SK-N-SH treated with all-trans-retinoic acid at 6 μM for 48 hours (cell line): ENCODE measurements around the gene SLC13A4.

Source experiments
- ATAC-seq: fragments of 200-7000 bp; cut with Tn5 transposase; 3 replicates; pipeline ENCODE4 v1.9.1; 2020; ENCODE audit warnings: mild to moderate bottlenecking, moderate library complexity
- ARNTL ChIP-seq: fragments of 450-650 bp; formaldehyde crosslinking; IDR thresholded peaks from 2 replicates; pipeline ENCODE4 v1.5.0; 2020; ENCODE audit warnings: low read depth, mild to moderate bottlenecking, moderate library complexity, borderline replicate concordance
- BACH2 ChIP-seq: fragments of 250-450 bp; sonication (Bioruptor Pico); IDR thresholded peaks from 2 replicates; pipeline ENCODE4 v1.9.0; 2021; ENCODE audit warnings: mild to moderate bottlenecking, borderline replicate concordance
- CREB5 ChIP-seq: fragments of 250-450 bp; sonication (Bioruptor Pico); IDR thresholded peaks from 2 replicates; pipeline ENCODE4 v1.5.1; 2020; ENCODE audit warnings: low read depth, mild to moderate bottlenecking, moderate library complexity
- CSDC2 ChIP-seq: fragments of 250-450 bp; sonication (Bioruptor Pico); IDR thresholded peaks from 2 replicates; pipeline ENCODE4 v1.5.0; 2020; ENCODE audit warnings: mild to moderate bottlenecking, moderate library complexity
- ESRRG ChIP-seq: fragments of 250-450 bp; sonication (Bioruptor Pico); IDR thresholded peaks from 2 replicates; pipeline ENCODE4 v1.6.1; 2021; ENCODE audit warnings: mild to moderate bottlenecking
- GLIS3 ChIP-seq: fragments of 250-450 bp; sonication (Bioruptor Pico); IDR thresholded peaks from 2 replicates; pipeline ENCODE4 v1.5.0; 2020; ENCODE audit warnings: mild to moderate bottlenecking, moderate library complexity
- ISL1 ChIP-seq: fragments of 250-450 bp; sonication (Bioruptor Pico); IDR thresholded peaks from 2 replicates; pipeline ENCODE4 v2.1.2; 2022; ENCODE audit warnings: mild to moderate bottlenecking, moderate library complexity
- OSR1 ChIP-seq: fragments of 250-450 bp; sonication (Bioruptor Pico); IDR thresholded peaks from 2 replicates; pipeline ENCODE4 v1.8.0; 2022; ENCODE audit warnings: moderate library complexity, mild to moderate bottlenecking, inconsistent platforms
- PATZ1 ChIP-seq: fragments of 250-450 bp; sonication (Bioruptor Pico); IDR thresholded peaks from 2 replicates; pipeline ENCODE4 v1.8.0; 2020; ENCODE audit warnings: mild to moderate bottlenecking, moderate library complexity, borderline replicate concordance
- POU6F1 ChIP-seq: fragments of 250-450 bp; sonication (Bioruptor Pico); IDR thresholded peaks from 2 replicates; pipeline ENCODE4 v1.8.0; 2021; ENCODE audit warnings: low read depth, mild to moderate bottlenecking, moderate library complexity, borderline replicate concordance
- PPARA ChIP-seq: fragments of 250-450 bp; sonication (Bioruptor Pico); IDR thresholded peaks from 2 replicates; pipeline ENCODE4 v1.5.0; 2020; ENCODE audit warnings: mild to moderate bottlenecking, borderline replicate concordance
- RARB ChIP-seq: fragments of 250-450 bp; sonication (Bioruptor Pico); IDR thresholded peaks from 2 replicates; pipeline ENCODE4 v1.8.0; 2021; ENCODE audit warnings: mild to moderate bottlenecking, moderate library complexity
- SNAI2 ChIP-seq: fragments of 250-450 bp; sonication (Bioruptor Pico); IDR thresholded peaks from 2 replicates; pipeline ENCODE4 v1.5.0; 2020; ENCODE audit warnings: mild to moderate bottlenecking, moderate library complexity
- TOX ChIP-seq: fragments of 250-450 bp; sonication (Bioruptor Pico); IDR thresholded peaks from 2 replicates; pipeline ENCODE4 v1.8.0; 2021; ENCODE audit warnings: mild to moderate bottlenecking, moderate library complexity, borderline replicate concordance
- ZC3H10 ChIP-seq: fragments of 250-450 bp; sonication (Bioruptor Pico); IDR thresholded peaks from 2 replicates; pipeline ENCODE4 v1.5.1; 2021; ENCODE audit warnings: mild to moderate bottlenecking, moderate library complexity
- ZFP30 ChIP-seq: fragments of 450-650 bp; formaldehyde crosslinking; IDR thresholded peaks from 2 replicates; pipeline ENCODE4 v1.5.0; 2022; ENCODE audit warnings: mild to moderate bottlenecking, moderate library complexity
- ZNF565 ChIP-seq: fragments of 450-650 bp; formaldehyde crosslinking; conservative IDR thresholded peaks from 2 replicates; pipeline ENCODE4 v1.5.0; 2020; ENCODE audit warnings: low read depth, mild to moderate bottlenecking, moderate library complexity
- ZNF70 ChIP-seq: fragments of 450-650 bp; formaldehyde crosslinking; IDR thresholded peaks from 2 replicates; pipeline ENCODE4 v1.5.0; 2020; ENCODE audit warnings: mild to moderate bottlenecking, moderate library complexity
- ZNF8 ChIP-seq: fragments of 450-650 bp; formaldehyde crosslinking; IDR thresholded peaks from 2 replicates; pipeline ENCODE4 v1.5.0; 2020; ENCODE audit warnings: mild to moderate bottlenecking, moderate library complexity
- TF ChIP-seq, protein P1 (sequence below): fragments of 250-450 bp; sonication (Bioruptor Pico); IDR thresholded peaks from 2 replicates; pipeline ENCODE4 v1.5.0; 2020; ENCODE audit warnings: mild to moderate bottlenecking, moderate library complexity
- TF ChIP-seq, protein P2 (sequence below): fragments of 250-450 bp; sonication (Bioruptor Pico); IDR thresholded peaks from 2 replicates; pipeline ENCODE4 v1.5.1; 2021; ENCODE audit warnings: mild to moderate bottlenecking, moderate library complexity

SLC13A4 gene

GRCh38 chr7:135726276-135726788, 1.7 kb downstream of the SLC13A4 start (continued):
- TF ChIP-seq, protein P1, sequence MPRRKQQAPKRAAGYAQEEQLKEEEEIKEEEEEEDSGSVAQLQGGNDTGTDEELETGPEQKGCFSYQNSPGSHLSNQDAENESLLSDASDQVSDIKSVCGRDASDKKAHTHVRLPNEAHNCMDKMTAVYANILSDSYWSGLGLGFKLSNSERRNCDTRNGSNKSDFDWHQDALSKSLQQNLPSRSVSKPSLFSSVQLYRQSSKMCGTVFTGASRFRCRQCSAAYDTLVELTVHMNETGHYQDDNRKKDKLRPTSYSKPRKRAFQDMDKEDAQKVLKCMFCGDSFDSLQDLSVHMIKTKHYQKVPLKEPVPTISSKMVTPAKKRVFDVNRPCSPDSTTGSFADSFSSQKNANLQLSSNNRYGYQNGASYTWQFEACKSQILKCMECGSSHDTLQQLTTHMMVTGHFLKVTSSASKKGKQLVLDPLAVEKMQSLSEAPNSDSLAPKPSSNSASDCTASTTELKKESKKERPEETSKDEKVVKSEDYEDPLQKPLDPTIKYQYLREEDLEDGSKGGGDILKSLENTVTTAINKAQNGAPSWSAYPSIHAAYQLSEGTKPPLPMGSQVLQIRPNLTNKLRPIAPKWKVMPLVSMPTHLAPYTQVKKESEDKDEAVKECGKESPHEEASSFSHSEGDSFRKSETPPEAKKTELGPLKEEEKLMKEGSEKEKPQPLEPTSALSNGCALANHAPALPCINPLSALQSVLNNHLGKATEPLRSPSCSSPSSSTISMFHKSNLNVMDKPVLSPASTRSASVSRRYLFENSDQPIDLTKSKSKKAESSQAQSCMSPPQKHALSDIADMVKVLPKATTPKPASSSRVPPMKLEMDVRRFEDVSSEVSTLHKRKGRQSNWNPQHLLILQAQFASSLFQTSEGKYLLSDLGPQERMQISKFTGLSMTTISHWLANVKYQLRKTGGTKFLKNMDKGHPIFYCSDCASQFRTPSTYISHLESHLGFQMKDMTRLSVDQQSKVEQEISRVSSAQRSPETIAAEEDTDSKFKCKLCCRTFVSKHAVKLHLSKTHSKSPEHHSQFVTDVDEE (CRISPR knock-in tag) = no peak
- no peak for TF ChIP-seq SNAI2 (CRISPR knock-in tag)
- TF ChIP-seq ZNF8 (CRISPR knock-in tag) = no peak

- TF ChIP-seq, protein P1 (CRISPR knock-in tag) = no peak
- TF ChIP-seq ZC3H10 (CRISPR knock-in tag) = no peak
- TF ChIP-seq SNAI2 (CRISPR knock-in tag) = no peak
- TF ChIP-seq ZNF565 (CRISPR knock-in tag) = no peak
- TF ChIP-seq CREB5 (CRISPR knock-in tag) = no peak
- no peak for TF ChIP-seq BACH2 (CRISPR knock-in tag)
- TF ChIP-seq OSR1 (CRISPR knock-in tag) = no peak
- TF ChIP-seq ZFP30 (CRISPR knock-in tag) = no peak
- TF ChIP-seq POU6F1 = no peak
- no peak for TF ChIP-seq ARNTL (CRISPR knock-in tag)
- TF ChIP-seq ZNF70 = no peak
- TF ChIP-seq ISL1 (CRISPR knock-in tag) = no peak
- no peak for TF ChIP-seq ZNF8 (CRISPR knock-in tag)
- TF ChIP-seq CSDC2 (CRISPR knock-in tag) = no peak
- ATAC-seq = no peak
Measured at GRCh38 chr7:135723411-135723810, 4.6 kb downstream of the SLC13A4 start.

DNA sequence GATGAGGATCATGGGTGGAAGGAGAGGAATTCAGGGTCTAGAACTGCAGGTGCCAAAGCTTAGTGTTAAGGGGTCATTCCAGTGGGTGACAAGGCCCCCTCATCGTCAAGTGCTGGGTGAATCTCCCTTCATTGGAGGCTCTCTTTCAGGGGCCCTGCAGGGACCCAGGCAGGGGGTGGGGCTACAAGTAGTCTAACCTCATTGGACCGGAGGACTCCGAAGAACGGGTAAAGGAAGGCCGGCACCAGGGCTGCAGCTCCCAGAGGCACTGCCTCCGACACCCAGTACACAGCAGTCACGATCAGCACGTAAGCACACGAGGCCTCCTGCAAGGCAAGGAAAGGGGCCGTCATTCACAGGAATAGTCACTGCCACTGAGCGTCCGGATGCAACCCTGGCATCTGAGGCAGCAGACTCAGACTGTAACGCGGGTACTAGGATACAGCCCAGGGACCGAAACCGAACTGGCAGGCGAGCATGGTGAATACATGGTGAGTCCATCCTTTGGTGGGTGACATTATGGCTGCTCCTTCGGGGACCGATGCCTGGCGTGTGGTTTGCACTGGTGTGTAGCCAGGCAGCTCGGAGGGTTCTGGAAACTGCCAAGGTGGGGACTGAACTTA, 6.7 kb downstream of the SLC13A4 start:
- no peak for ATAC-seq
- no peak for TF ChIP-seq PPARA (CRISPR knock-in tag)
- TF ChIP-seq ARNTL (CRISPR knock-in tag) = no peak
- TF ChIP-seq ISL1 (CRISPR knock-in tag) = no peak
- TF ChIP-seq, all 23 proteins: peak for 0

DNA sequence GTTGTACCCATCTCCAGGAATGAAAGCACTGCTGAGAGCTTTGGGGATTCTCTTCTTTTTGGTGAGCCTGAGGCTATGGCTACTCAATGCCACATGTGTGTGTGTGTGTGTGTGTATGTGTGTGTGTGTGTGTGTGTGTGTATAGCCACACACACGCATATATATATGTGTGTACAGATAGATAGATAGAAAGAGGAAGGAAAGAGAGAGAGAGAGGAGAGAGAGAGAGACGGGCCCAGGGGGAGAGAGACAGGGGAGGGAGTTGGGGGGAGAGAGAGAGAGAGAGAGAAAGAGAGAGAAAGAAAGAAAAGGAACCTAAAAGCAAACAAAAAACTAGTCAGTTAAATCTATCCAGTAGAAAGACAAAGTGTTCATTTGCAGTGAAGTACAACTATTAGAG, 8.3 kb downstream of the SLC13A4 start:
- ATAC-seq = no peak
- TF ChIP-seq ZNF70 (no peak), PATZ1 (no peak), CSDC2 (CRISPR knock-in tag) (no peak), ARNTL (CRISPR knock-in tag) (no peak), GLIS3 (no peak), OSR1 (CRISPR knock-in tag) (no peak), POU6F1 (no peak), ESRRG (CRISPR knock-in tag) (no peak), BACH2 (CRISPR knock-in tag) (no peak), ZNF8 (CRISPR knock-in tag) (no peak), TOX (CRISPR knock-in tag) (no peak), RARB (CRISPR knock-in tag) (no peak), ZNF565 (CRISPR knock-in tag) (no peak), PPARA (CRISPR knock-in tag) (no peak)
- TF ChIP-seq, protein P2, sequence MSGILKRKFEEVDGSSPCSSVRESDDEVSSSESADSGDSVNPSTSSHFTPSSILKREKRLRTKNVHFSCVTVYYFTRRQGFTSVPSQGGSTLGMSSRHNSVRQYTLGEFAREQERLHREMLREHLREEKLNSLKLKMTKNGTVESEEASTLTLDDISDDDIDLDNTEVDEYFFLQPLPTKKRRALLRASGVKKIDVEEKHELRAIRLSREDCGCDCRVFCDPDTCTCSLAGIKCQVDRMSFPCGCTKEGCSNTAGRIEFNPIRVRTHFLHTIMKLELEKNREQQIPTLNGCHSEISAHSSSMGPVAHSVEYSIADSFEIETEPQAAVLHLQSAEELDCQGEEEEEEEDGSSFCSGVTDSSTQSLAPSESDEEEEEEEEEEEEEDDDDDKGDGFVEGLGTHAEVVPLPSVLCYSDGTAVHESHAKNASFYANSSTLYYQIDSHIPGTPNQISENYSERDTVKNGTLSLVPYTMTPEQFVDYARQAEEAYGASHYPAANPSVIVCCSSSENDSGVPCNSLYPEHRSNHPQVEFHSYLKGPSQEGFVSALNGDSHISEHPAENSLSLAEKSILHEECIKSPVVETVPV (CRISPR knock-in tag) = no peak
